Stimulated activated CD4-positive, alpha-beta T cell treated with anti-CD3 and anti-CD28 coated beads, Interleukin-4, amount 100 ng/mL, for 48 hours (primary cell): ENCODE data around the gene PSAP.
A peak's percentile ranks its signal among the peaks of the same experiment; 100 is the strongest.
"Not testable (repeated sequence)": the region's sequence is repeated elsewhere in the genome, so short reads cannot be mapped to it uniquely, and the experiment has no call there.

ENCODE experiments used
- DNase-seq, 2 donors: peaks; one replicate each; pipeline ENCODE4 v3.0.0-alpha.2; 2020; ENCODE audit warnings: low read depth in 2 of 2

PSAP gene

DNA sequence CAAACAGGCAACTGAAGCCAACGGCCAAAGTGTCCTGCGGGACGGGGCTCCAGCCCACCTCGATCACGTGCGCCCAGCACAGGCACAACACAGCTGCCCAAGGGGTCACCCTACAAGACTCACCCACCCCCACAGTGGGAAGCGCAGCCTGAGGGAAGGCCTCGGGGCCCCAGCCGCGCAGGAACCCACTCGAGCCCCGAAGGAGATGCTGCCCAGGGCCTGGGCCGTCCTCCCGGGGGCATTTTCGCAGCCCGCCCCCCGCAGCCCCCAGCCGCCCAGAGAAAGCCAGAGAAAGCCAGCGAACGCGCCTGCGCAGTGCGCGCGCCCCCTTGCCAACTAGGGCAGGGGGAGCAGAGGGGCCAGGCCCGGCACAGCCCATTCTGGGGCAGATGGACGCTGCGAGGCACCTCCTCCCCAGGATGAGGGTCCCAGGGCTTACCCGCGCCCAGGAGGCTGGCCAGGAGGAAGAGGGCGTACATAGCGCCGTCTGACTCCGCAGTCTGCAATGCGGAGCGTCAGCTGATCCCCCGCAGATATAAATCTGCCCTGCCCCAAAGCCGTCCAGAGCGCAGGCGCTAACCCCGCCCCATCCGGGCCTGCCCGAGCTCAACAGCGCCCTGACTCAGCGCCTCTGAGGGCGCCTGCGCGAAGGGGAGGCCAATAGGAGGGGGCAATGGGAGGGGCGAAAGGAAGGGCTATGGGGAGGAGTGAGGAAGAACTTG lies at the start of gene PSAP:
Gene PSAP (minus strand): TSS at position 509 of the 722 bp plus-strand sequence. CDS start 30 bp downstream, at position 479.
- DNase-seq = peak; percentile 98 to 99

- DNase-seq = no peak
Measured at GRCh38 chr10:71900441-71901180, 49.6 kb upstream of the PSAP start.

DNA sequence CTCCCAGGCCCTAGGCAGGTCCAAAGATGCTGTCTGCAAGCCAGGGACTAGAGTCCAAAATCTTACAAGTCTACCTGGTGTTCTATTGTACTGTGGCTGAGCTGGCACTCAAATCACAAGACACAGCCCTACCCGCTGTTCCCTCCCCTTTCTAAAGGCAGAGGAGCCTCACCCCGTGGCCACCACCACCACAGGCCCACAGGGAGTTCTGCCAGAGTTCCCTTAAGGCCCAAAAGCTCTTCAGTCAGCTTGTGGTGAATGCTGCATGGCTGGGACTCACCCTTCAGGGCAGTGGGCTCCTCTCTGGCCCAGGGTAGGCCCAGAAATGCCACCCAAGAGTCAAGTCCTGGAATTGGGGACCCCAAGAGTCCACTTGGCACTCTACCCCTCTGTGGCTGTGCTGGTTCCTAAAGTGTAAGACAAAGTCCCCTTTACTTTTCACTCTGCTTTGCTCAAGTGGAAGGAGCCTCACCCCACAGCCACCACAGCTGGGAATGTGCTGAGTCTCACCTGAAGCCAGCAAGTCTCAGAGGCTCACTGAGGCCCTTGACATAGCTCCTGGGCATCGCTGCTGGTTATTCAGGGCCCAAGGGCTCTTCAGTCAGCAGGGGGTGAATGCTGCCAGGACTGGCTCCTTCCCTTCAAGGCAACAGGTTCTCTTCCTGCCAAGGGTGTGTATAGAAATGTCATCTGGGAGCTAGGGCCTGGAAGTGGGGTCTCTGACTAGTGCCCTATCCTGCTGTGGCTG lies 48.8 kb upstream of the PSAP start:
- DNase-seq = no peak

- not testable (repeated sequence) for DNase-seq
Measured at GRCh38 chr10:71898346-71898745, 47.3 kb upstream of the PSAP start.

- DNase-seq = no peak
Measured at GRCh38 chr10:71893920-71894319, 42.9 kb upstream of the PSAP start.

GRCh38 chr10:71893258-71893815 lies 42.3 kb upstream of the PSAP start:
- DNase-seq = no peak

DNA sequence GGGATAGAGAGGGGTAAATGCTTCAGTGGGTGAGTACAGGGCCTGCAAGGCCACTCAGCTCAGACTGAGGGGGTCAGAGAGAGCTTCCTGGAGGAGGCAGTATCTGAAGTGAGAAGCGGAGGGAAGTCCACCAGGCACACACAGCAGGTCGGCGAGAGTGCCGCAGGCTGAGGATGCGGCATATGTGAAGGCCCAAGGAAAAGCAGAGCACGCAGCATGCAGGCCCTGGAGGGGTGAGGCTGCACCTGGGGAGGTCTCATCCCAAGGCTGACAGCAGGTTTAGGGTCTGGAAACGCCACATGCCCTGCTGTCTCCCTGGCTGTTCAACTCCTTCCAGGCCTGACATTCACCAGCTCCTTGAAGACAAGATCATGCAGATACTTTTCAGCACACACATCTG lies 40.4 kb upstream of the PSAP start:
- no peak for DNase-seq

- no peak for DNase-seq
Measured at GRCh38 chr10:71889388-71889987, 38.4 kb upstream of the PSAP start.

- peak; percentile 46 to 62 for DNase-seq
Measured at GRCh38 chr10:71888623-71889387, 37.8 kb upstream of the PSAP start.

- no peak for DNase-seq
Measured at GRCh38 chr10:71888248-71888622, 37.2 kb upstream of the PSAP start.

DNA sequence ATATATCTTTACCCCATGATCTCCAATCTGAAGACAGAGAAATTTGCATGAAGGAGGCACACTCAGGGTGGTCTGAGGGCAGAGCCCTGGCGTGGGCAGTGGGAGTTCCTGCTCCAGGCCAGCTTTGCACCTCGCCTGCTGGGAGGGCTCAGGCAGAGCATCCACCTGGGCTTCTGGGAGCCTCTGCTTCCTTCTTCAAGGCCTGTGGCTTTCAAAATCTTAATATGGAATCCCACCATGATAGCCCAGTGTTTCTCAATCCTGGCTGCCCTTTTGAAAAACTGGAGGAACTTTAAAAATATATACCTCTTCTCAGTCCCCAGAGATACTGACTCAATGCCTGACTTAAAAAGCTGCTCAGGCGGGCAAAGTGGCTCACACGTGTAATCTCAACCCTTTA lies 36.7 kb upstream of the PSAP start:
- DNase-seq = no peak

DNA sequence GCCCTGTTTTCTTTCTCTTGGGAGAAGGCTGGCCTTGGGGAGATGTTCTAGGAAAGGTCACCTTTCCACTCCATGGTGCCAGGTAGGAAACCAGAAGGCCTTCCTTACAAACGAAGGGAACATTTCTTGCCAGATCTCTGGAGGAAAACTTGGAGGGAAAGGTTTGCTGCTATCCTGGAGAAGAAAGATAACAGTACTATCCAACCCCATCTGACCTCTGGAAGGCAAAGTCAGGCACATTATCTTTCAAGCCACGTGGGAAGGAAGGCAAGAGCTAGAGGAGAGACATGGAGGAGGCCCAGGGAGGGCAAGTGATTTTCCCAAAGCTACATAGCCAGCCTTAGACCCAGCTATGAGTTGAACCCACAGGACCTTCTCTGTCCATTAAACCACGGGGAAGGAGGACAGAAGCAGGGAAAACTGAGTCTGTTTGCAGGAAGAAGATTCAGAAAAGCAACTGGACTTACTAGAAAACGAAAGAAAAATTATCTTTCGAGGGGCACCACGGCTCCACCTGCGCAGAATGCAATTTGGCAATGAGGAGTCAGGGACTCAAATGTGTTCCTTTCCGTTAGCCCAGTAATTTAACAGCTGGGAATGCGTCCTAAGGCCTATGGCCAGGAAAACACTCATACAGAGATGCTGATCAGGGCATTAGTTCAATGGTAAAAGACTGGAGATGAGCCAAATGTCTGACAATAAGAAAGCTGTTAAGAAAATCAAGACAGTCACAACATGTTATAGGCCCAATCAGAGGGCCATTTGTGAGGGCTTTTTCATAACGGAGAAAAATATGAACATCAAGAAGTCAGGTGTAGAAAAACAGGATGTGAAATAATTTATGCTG lies 32.0 kb upstream of the PSAP start:
- DNase-seq = no peak

GRCh38 chr10:71881647-71882355 lies 30.8 kb upstream of the PSAP start:
- DNase-seq = no peak

DNA sequence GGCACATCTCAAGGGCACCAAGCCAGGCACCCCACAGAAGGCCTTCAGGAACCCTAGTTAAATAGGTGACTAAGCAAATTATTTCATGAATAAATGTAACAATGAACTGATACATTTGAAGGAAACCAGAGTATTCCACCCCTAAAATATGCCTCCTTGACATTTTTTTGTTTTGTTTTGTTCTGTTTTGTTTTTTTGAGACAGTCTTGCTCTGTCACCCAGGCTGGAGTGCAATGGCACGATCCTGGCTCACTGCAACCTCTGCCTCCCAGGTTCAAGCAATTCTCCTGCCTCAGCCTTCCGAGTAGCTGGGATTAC lies 30.2 kb upstream of the PSAP start:
- DNase-seq = not testable (repeated sequence)

- no peak for DNase-seq
Measured at GRCh38 chr10:71880425-71881306, 29.6 kb upstream of the PSAP start.

DNA sequence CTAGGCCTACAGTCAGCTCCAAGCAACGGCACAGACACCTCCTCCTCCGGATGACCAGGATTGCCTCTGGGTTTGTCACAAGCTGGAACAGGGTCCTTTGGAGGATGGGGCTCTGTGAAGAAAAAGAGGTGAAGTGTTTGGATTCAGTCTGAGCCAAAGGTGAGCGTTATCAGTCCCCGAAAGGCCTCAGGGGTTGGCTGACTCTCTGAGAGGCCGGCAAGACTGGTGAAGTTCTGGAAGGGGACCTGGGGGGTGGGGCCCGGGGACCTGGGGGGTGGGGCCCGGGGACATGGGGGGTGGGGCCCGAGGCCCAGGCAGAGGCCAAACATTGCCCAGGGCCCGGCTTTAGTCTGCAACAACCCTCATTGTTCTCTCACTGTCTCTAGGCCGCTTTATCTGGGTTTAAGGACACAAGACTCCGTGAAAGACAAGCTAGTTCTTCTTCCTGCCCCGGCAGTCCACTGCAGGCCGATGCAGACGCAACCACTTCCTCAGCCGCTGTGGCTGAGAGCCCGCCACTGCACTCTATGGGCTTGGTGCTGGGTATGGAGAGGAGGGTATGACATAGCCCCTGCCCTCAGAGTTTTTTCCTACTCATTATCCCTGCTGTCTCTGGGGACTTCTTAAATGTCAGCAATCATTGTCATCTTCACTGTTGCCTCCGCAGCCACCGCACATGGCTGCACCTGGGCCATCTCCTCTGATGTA lies 27.4 kb upstream of the PSAP start:
- no peak for DNase-seq

GRCh38 chr10:71877821-71878220 lies 26.8 kb upstream of the PSAP start:
- no peak for DNase-seq
